Raji (cell line): ENCODE data around the gene SLC12A5.

Source experiments
- POLR2A ChIP-seq: IDR thresholded peaks from 2 replicates; pipeline ENCODE4 v1.6.1; 2011; ENCODE audit warnings: low read depth, low read length, control low read depth; ENCODE audit not compliant: insufficient read depth

The SLC12A5 gene

DNA sequence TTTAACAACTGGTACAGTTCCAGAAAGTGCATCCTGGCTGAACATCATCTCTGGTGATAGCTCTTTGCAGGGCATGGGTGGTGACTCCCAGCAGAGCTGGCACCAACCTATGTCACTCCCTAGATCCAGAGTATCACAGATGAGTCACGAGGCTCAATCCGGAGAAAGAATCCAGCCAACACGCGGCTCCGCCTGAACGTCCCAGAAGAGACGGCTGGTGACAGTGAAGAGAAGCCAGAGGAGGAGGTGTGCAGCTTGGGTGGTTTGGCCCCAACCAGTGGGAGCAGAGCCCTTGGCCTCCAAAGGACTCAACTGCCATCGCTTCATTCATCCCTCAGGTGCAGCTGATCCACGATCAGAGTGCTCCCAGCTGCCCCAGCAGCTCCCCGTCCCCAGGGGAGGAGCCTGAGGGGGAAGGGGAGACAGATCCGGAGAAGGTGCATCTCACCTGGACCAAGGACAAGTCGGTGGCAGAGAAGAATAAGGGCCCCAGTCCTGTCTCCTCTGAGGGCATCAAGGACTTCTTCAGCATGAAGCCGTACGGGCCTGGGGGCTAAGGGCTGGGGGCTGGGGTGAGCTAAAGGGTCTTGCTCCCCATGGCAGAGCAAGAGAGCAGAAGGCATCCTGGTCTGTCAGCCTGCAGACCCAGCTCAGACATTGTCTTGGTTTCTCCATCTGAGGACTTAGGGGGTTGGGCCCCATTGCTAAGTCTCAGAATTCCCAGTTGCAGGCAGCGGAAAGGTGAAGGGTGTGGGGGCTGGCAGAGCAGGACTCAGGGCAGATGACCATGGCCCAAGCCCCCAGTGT, 27.2 kb downstream of the SLC12A5 start:
- no peak for TF ChIP-seq POLR2A

- no peak for TF ChIP-seq POLR2A
Measured at GRCh38 chr20:46056970-46057855, 28.2 kb downstream of the SLC12A5 start.

- no peak for TF ChIP-seq POLR2A
Measured at GRCh38 chr20:46057856-46058598, 29.0 kb downstream of the SLC12A5 start.

- no peak for TF ChIP-seq POLR2A
Measured at GRCh38 chr20:46058599-46059281, 29.7 kb downstream of the SLC12A5 start.

DNA sequence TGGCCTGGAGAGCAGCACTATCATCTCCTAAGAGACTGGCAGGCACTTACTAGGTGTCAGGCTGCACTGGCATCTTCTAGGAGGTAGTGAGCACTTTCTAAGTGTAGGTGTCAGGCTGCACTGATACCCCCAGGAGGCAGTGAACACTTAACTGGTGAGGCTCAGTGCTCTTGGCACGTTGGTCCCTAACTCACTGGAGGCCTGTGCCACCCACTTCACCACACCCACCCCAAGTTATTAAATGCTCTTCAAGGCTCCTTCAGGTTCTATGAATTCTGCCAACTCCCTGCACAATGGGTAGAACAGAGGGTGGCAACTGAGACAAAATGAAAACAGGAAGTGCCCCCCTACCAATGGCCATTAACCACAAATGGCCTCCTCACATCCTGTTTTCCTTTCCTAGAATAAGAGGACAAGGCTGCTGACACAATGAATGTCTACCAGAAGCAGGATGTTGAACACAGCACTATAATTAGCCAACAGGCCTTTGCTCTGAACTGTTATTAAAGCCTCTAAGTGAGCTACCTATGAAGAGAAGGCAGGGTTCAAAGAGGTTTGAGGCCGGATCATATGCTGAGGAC, 31.4 kb downstream of the SLC12A5 start:
- no peak for TF ChIP-seq POLR2A

DNA sequence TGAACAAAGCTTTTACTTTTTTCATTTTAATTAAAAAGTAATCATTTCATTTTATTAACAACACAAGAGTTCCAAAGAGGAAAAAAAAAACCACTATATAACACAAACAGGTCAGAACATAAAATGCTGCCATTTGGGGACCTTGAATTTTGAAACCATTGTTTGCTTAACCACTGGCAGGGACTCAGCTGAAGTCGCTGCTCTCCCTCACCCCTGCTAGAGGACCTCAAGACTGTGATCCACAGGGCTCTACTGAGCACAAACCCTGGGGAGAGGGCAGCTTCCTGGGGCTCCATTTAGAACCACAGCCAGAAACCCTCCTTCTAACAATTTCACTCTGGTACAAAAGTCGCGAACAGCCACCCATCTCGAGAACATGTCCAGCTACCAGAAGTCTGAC, 32.0 kb downstream of the SLC12A5 start:
- TF ChIP-seq POLR2A = no peak

DNA sequence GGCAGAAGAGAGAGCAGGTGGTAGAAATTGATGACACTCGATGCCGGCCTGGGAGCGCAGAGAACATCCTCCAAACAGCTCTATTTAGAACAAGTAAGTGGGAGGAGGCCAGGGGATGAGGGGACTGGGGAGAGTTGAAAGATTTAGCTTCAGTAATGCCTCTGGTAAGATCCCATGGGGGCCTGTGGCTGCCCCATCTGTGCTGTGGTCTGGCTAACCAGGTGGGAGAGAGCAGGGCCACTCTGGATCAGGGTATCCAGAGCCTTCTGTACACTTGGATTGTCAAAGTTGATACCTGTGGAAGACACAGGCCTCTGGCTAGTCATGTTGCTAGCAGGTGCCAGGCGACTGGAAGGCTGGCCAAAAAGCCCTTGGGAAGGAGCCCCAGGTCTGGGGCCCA, 33.1 kb downstream of the SLC12A5 start:
- TF ChIP-seq POLR2A = no peak

- TF ChIP-seq POLR2A = no peak
Measured at GRCh38 chr20:46062621-46063020, 33.6 kb downstream of the SLC12A5 start.

GRCh38 chr20:46063151-46063550, 34.1 kb downstream of the SLC12A5 start:
- TF ChIP-seq POLR2A = no peak

GRCh38 chr20:46063652-46064054, 34.6 kb downstream of the SLC12A5 start:
- TF ChIP-seq POLR2A = no peak

GRCh38 chr20:46065006-46065405, 36.0 kb downstream of the SLC12A5 start:
- no peak for TF ChIP-seq POLR2A

DNA sequence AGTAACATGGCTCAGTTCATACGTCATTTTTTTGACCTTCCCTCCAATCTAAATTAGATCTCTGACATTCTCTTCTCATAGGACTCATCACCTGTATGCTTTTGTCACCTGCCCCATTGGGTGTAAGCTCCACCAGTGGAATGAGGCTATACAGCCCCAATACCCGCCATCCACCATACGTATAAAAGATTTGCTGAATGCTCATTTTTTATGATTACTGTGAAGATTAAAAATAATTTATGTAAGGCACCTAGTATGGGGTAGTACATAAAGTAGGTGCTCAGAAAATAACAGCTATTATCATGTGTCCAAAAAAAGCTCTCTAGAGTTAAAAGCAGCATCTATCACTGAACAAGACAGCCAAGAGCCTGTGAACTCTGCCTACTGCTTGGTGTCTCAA, 36.7 kb downstream of the SLC12A5 start:
- TF ChIP-seq POLR2A = no peak

- no peak for TF ChIP-seq POLR2A
Measured at GRCh38 chr20:46070215-46070900, 41.3 kb downstream of the SLC12A5 start.

- no peak for TF ChIP-seq POLR2A
Measured at GRCh38 chr20:46071573-46071972, 42.6 kb downstream of the SLC12A5 start.
